B cell (primary cell): ENCODE data around the gene DLG1.

ENCODE experiments used
- EZH2 ChIP-seq: IDR thresholded peaks from 2 replicates; pipeline ENCODE4 v1.6.1; 2012; ENCODE audit warnings: borderline replicate concordance, low read depth, mild to moderate bottlenecking, moderate library complexity, low read length; ENCODE audit not compliant: insufficient read depth, poor library complexity, severe bottlenecking
- TF ChIP-seq, protein P1 (sequence below): fragments of 200-600 bp; IDR thresholded peaks from one replicate; pipeline ENCODE4 v1.8.0; 2022; ENCODE audit warnings: antibody characterized with exemption, mild to moderate bottlenecking

DNA sequence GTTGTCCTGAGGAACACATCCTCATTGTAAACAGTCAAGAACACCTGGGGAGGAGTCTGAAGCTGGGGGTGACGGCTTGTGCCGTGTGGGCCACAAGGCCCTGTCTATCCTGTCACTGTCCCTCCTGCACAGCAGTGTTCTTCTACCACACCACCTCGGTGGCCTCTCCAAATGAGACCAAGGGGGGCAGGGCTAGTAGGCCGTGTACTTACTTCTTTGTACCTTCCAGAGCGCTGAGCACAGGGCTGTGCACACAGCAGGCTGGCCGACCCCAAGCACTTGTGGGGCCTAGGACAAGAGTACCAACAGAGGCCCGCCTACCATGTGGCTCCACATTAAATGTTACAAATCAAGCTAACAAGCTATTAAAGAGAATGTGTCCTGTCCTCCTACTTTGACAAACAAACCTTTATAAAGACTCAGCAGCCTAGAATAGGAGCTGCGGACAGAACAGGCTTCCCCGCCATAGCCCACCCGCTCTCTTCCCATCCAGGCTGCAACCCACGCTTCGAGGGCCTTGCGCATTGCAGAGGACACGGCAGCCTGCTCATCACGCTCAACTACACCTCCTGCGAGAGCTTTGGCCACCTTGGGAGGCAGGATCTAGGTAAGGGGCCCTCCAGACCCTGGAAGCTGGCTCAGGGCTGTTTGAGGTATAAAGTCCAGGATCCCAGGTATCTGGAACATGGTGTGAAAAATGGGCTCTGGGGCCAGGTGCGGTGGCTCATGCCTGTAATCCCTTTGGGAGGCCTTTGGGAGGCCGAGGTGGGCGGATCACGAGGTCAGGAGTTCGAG is 299.2 kb downstream of the DLG1 start:
- TF ChIP-seq, protein P1, sequence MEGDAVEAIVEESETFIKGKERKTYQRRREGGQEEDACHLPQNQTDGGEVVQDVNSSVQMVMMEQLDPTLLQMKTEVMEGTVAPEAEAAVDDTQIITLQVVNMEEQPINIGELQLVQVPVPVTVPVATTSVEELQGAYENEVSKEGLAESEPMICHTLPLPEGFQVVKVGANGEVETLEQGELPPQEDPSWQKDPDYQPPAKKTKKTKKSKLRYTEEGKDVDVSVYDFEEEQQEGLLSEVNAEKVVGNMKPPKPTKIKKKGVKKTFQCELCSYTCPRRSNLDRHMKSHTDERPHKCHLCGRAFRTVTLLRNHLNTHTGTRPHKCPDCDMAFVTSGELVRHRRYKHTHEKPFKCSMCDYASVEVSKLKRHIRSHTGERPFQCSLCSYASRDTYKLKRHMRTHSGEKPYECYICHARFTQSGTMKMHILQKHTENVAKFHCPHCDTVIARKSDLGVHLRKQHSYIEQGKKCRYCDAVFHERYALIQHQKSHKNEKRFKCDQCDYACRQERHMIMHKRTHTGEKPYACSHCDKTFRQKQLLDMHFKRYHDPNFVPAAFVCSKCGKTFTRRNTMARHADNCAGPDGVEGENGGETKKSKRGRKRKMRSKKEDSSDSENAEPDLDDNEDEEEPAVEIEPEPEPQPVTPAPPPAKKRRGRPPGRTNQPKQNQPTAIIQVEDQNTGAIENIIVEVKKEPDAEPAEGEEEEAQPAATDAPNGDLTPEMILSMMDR = no peak
- no peak for TF ChIP-seq EZH2
